Spleen (tissue), 11 donors: ENCODE measurements around the gene COL16A1. TPM values are rescaled to one million over a fixed set of nuclear protein-coding genes. Genes with fewer than 3 reads are reported as not detected.

ENCODE experiments used
- DNase-seq: peaks from one replicate; pipeline ENCODE4 v3.0.0-alpha.2; 2020
- H3K27ac ChIP-seq, 8 donors: fragments of 200-600 bp; sonication (generic) in 7 of 8; 1 replicate in 4 of 8; 2 replicates in 4 of 8; pipeline versions ENCODE4 v1.5.0 to v1.8.0; 2016 to 2021; ENCODE audit warnings: inconsistent platforms in 4 of 8, mild to moderate bottlenecking in 4 of 8, moderate library complexity in 1 of 8
- H3K27me3 ChIP-seq, 7 donors: fragments of 200-600 bp; sonication (generic) in 6 of 7; replicated peaks in 1 of 7; 1 replicate in 4 of 7; 2 replicates in 3 of 7; pipeline versions ENCODE4 v1.5.0 to v1.8.0; 2016 to 2021; ENCODE audit warnings: inconsistent platforms in 3 of 7, mild to moderate bottlenecking in 1 of 7
- H3K36me3 ChIP-seq, 6 donors: fragments of 200-600 bp; sonication (generic) in 5 of 6; 1 replicate in 4 of 6; 2 replicates in 2 of 6; pipeline versions ENCODE4 v1.5.0 to v1.8.0; 2016 to 2021; ENCODE audit warnings: inconsistent platforms in 2 of 6
- H3K4me1 ChIP-seq, 6 donors: fragments of 200-600 bp; sonication (generic) in 5 of 6; 1 replicate in 3 of 6; 2 replicates in 3 of 6; pipeline versions ENCODE4 v1.5.0 to v1.8.0; 2016 to 2021; ENCODE audit warnings: inconsistent platforms in 3 of 6
- H3K4me3 ChIP-seq, 8 donors: fragments of 200-600 bp; sonication (generic) in 7 of 8; 1 replicate in 4 of 8; 2 replicates in 4 of 8; pipeline versions ENCODE4 v1.5.0 to v1.8.0; 2016 to 2021; ENCODE audit warnings: inconsistent platforms in 4 of 8, mild to moderate bottlenecking in 4 of 8, moderate library complexity in 2 of 8
- H3K9me3 ChIP-seq, 8 donors: fragments of 200-600 bp; sonication (generic) in 7 of 8; 1 replicate in 4 of 8; 2 replicates in 4 of 8; pipeline versions ENCODE4 v1.5.0 to v1.8.0; 2016 to 2021; ENCODE audit warnings: inconsistent platforms in 4 of 8
- CTCF ChIP-seq, 11 experiments: fragments of 200-600 bp in 7 of 11; fragments of 450-650 bp in 4 of 11; sonication (generic) in 4 of 11; IDR thresholded peaks in 8 of 11; conservative IDR thresholded peaks in 3 of 11; 1 replicate in 7 of 11; 2 replicates in 4 of 11; pipeline versions ENCODE4 v1.4.0 to v1.8.0; 2016 to 2021; ENCODE audit warnings: antibody characterized with exemption in 11 of 11, inconsistent platforms in 4 of 11, mild to moderate bottlenecking in 1 of 11
- POLR2A ChIP-seq, 3 donors: fragments of 450-650 bp; IDR thresholded peaks; one replicate each; pipeline ENCODE4 v1.5.1; 2017; ENCODE audit warnings: antibody characterized with exemption in 3 of 3, mild to moderate bottlenecking in 1 of 3
- POLR2AphosphoS5 ChIP-seq, 3 donors: sonication (generic); formaldehyde crosslinking; IDR thresholded peaks; one replicate each; pipeline ENCODE4 v1.5.1; 2017; ENCODE audit warnings: antibody characterized with exemption in 3 of 3
- WGBS, 5 donors: extraction: QIAGEN DNeasy Blood & Tissue Kit in 3 of 5; methylation state at CpG; one replicate each; pipeline versions ENCODE4 v1.1.5 to v1.1.7; 2013 to 2018; 5-methylcytosine and 5-hydroxymethylcytosine counted together
- intact Hi-C: fragments of 100-400 bp; cut with DNase I; formaldehyde crosslinking; loops from one replicate; pipeline ENCODE4 v1.15.0; 2023; ENCODE audit warnings: low total_unique reads
- polyA plus RNA-seq, 3 donors: library from polyadenylated mRNA; stranded (reverse); fragments of 200-250 nt; gene quantifications; one replicate each; pipeline ENCODE4 v1.2.1, GENCODE V29; 2013
- total RNA-seq, 7 donors: library from RNA; depleted of rRNA in 3 of 7; stranded (reverse); fragments of >200 nt in 3 of 7; fragmentation: NEBNext Ultra II Directional in 4 of 7; extraction: Animal tissue kit (Norgen Biotek cat#: 25700) in 4 of 7; gene quantifications; one replicate each; pipeline versions ENCODE4 v1.1.0 to v1.2.1, GENCODE V29; 2016 to 2021
- donor health status: healthy with polysubstance abuse.
- donor health status: DM: no; HTN: no; CAD: no; lungs with moderate emphysema.
- donor health status: DM: no; HTN: no; CAD: no.
- donor health status: Bipolar disorder and iron deficiency.
- donor health status: healthy.
- donor health status: DM: no; HTN: no; CAD: no.
- donor health status: DM: yes; HTN: yes; CAD: no.

The COL16A1 gene
- total and polyA plus RNA-seq, 10 donors, result 4.7 to 25.6 (median 12.5) TPM

- whole genome bisulfite sequencing, 5 donors, result 72 to 92% (median 85%) methylated on average over 8 of the region's 8 CpGs
- H3K36me3 ChIP-seq, result no peaks in the 10 kb centered on the region
- peak overlapping the region in 4 of 8 donors; percentile 56 to 71 (median 60) for H3K27ac ChIP-seq
- no peaks in the 10 kb centered on the region for H3K9me3 ChIP-seq
- peak overlapping the region in 3 of 8 donors; percentile 9 to 50 (median 10) for H3K4me3 ChIP-seq
- TF ChIP-seq POLR2A (IDR thresholded peaks at IDR 0.05) (no peak), POLR2AphosphoS5 (IDR thresholded peaks at IDR 0.05) (no peak), CTCF (IDR thresholded peaks at IDR 0.05 in 8 of 11, conservative IDR thresholded peaks at IDR 0.05 in 3 of 11) (no peak)
- no peak for DNase-seq
- peaks cover 10 to 96% (median 61%) of the 10 kb centered on the region in 6 donors for H3K4me1 ChIP-seq
- intact Hi-C loops, result no loop called here
- peaks cover 0 to 42% (median 12%) of the 10 kb centered on the region in 7 donors for H3K27me3 ChIP-seq
Measured at GRCh38 chr1:31702836-31703404, 897 bp downstream of the COL16A1 start.

GRCh38 chr1:31701091-31701736, 2.6 kb downstream of the COL16A1 start:
- Histone ChIP-seq H3K4me3 (no peak overlapping the region), H3K4me1 (peaks cover 10 to 79% (median 51%) of the 10 kb centered on the region in 6 donors)
- intact Hi-C loops, result no loop called here

GRCh38 chr1:31700468-31701090, 3.2 kb downstream of the COL16A1 start:
- Histone ChIP-seq H3K36me3 (no peaks in the 10 kb centered on the region), H3K9me3 (no peaks in the 10 kb centered on the region), H3K4me3 (no peak overlapping the region), H3K27ac (peak overlapping the region in 5 of 8 donors; percentile 12 to 64 (median 57)), H3K27me3 (peaks cover 0 to 33% (median 12%) of the 10 kb centered on the region in 7 donors), H3K4me1 (peaks cover 10 to 72% (median 49%) of the 10 kb centered on the region in 6 donors)
- 68 to 79% (median 75%) methylated on average over 7 of the region's 7 CpGs for WGBS, 5 donors
- TF ChIP-seq POLR2A (IDR thresholded peaks at IDR 0.05) (no peak), CTCF (IDR thresholded peaks at IDR 0.05 in 8 of 11, conservative IDR thresholded peaks at IDR 0.05 in 3 of 11) (no peak), POLR2AphosphoS5 (IDR thresholded peaks at IDR 0.05) (no peak)
- DNase-seq, result no peak
- intact Hi-C loops, result no loop called here

More at GRCh38 chr1:31701091-31701736, 2.6 kb downstream of the COL16A1 start:
- H3K27me3 ChIP-seq, result peaks cover 0 to 38% (median 12%) of the 10 kb centered on the region in 7 donors
- TF ChIP-seq POLR2A (IDR thresholded peaks at IDR 0.05) (no peak), POLR2AphosphoS5 (IDR thresholded peaks at IDR 0.05) (peak in 2 of 3 donors; percentile 43 to 73)
- peak overlapping the region in 7 of 8 donors; percentile 12 to 64 (median 53) for H3K27ac ChIP-seq
- no peak for DNase-seq
- H3K36me3 ChIP-seq, result no peaks in the 10 kb centered on the region
- 50 to 79% (median 70%) methylated on average over 8 to 10 of the region's 10 CpGs for WGBS, 5 donors
- H3K9me3 ChIP-seq, result no peaks in the 10 kb centered on the region

- WGBS, 5 donors, result 58 to 79% (median 71%) methylated on average over 10 of the region's 10 CpGs
- Histone ChIP-seq H3K27ac (peak overlapping the region in 3 of 8 donors; percentile 53 to 64 (median 63)), H3K27me3 (peaks cover 0 to 22% (median 11%) of the 10 kb centered on the region in 7 donors), H3K36me3 (no peaks in the 10 kb centered on the region), H3K4me3 (peak overlapping the region in 1 of 8 donors; percentile 14), H3K4me1 (peaks cover 6 to 61% (median 38%) of the 10 kb centered on the region in 6 donors), H3K9me3 (no peaks in the 10 kb centered on the region)
- TF ChIP-seq POLR2AphosphoS5 (IDR thresholded peaks at IDR 0.05) (peak in 2 of 3 donors; percentile 46 to 65), POLR2A (IDR thresholded peaks at IDR 0.05) (no peak), CTCF (IDR thresholded peaks at IDR 0.05 in 8 of 11, conservative IDR thresholded peaks at IDR 0.05 in 3 of 11) (no peak)
- DNase-seq, result peak; percentile 88
- intact Hi-C loops, result no loop called here
Measured at GRCh38 chr1:31699341-31699891, 4.4 kb downstream of the COL16A1 start.
